ENCODE results near the gene HACD1.

HACD1 gene

GRCh38 chr10:17564911-17565310 is 52.3 kb downstream of the HACD1 start:
- no peaks in the 10 kb centered on the region for H3K79me2 ChIP-seq (ENCODE audit: insufficient read depth, low read length)
- no peak overlapping the region for H2AFZ ChIP-seq (ENCODE audit: low read length)
- H3K27me3 ChIP-seq (ENCODE audit: insufficient read depth, low read length, poor library complexity, severe bottlenecking), result no peaks in the 10 kb centered on the region
- no peak overlapping the region for H3K9ac ChIP-seq (ENCODE audit: low read depth, low read length, poor library complexity, severe bottlenecking)
- no peak for TF ChIP-seq CTCF (conservative IDR thresholded peaks at IDR 0.05; ENCODE audit: low read length)
- TF ChIP-seq EZH2phosphoT487 (IDR thresholded peaks at IDR 0.05; ENCODE audit: borderline replicate concordance), result no peak
- H3F3A ChIP-seq (ENCODE audit: low read depth), result no peaks in the 10 kb centered on the region
- no peaks in the 10 kb centered on the region for H3K4me1 ChIP-seq (ENCODE audit: insufficient read depth, low read length, poor library complexity, severe bottlenecking)
- H4K20me1 ChIP-seq (ENCODE audit: insufficient read depth, low read length, poor library complexity, severe bottlenecking), result no peaks in the 10 kb centered on the region
- H3K4me3 ChIP-seq (ENCODE audit: low read length, poor library complexity, severe bottlenecking), result no peak overlapping the region
- H3K4me2 ChIP-seq (ENCODE audit: low read depth, low read length, poor library complexity, severe bottlenecking), result no peak overlapping the region
- no peaks in the 10 kb centered on the region for H3K9me2 ChIP-seq (replicated peaks; ENCODE audit: low read depth, low read length)
- H3K36me3 ChIP-seq (ENCODE audit: insufficient read depth, low read length), result no peaks in the 10 kb centered on the region
- no peaks in the 10 kb centered on the region for H3K9me3 ChIP-seq (ENCODE audit: insufficient read depth, low read depth, low read length)

GRCh38 chr10:17563452-17563851 is 53.7 kb downstream of the HACD1 start:
- no peaks in the 10 kb centered on the region for H3K79me2 ChIP-seq (ENCODE audit: insufficient read depth, low read length)
- H3K4me3 ChIP-seq (ENCODE audit: low read length, poor library complexity, severe bottlenecking), result no peak overlapping the region
- no peaks in the 10 kb centered on the region for H3F3A ChIP-seq (ENCODE audit: low read depth)
- H2AFZ ChIP-seq (ENCODE audit: low read length), result no peak overlapping the region
- no peaks in the 10 kb centered on the region for H3K27me3 ChIP-seq (ENCODE audit: insufficient read depth, low read length, poor library complexity, severe bottlenecking)
- H3K4me1 ChIP-seq (ENCODE audit: insufficient read depth, low read length, poor library complexity, severe bottlenecking), result no peaks in the 10 kb centered on the region
- TF ChIP-seq EZH2phosphoT487 (IDR thresholded peaks at IDR 0.05; ENCODE audit: borderline replicate concordance), result no peak
- TF ChIP-seq CTCF (conservative IDR thresholded peaks at IDR 0.05; ENCODE audit: low read length), result no peak
- no peak overlapping the region for H3K9ac ChIP-seq (ENCODE audit: low read depth, low read length, poor library complexity, severe bottlenecking)
- no peaks in the 10 kb centered on the region for H3K9me2 ChIP-seq (replicated peaks; ENCODE audit: low read depth, low read length)
- no peaks in the 10 kb centered on the region for H3K36me3 ChIP-seq (ENCODE audit: insufficient read depth, low read length)
- no peak overlapping the region for H3K4me2 ChIP-seq (ENCODE audit: low read depth, low read length, poor library complexity, severe bottlenecking)
- no peaks in the 10 kb centered on the region for H3K9me3 ChIP-seq (ENCODE audit: insufficient read depth, low read depth, low read length)
- H4K20me1 ChIP-seq (ENCODE audit: insufficient read depth, low read length, poor library complexity, severe bottlenecking), result no peaks in the 10 kb centered on the region

- H3K36me3 ChIP-seq (ENCODE audit: insufficient read depth, low read length), result no peaks in the 10 kb centered on the region
- no peak overlapping the region for H3K4me3 ChIP-seq (ENCODE audit: low read length, poor library complexity, severe bottlenecking)
- H3K9ac ChIP-seq (ENCODE audit: low read depth, low read length, poor library complexity, severe bottlenecking), result no peak overlapping the region
- H3K9me2 ChIP-seq (replicated peaks; ENCODE audit: low read depth, low read length), result no peaks in the 10 kb centered on the region
- H3K4me1 ChIP-seq (ENCODE audit: insufficient read depth, low read length, poor library complexity, severe bottlenecking), result no peaks in the 10 kb centered on the region
- H3K4me2 ChIP-seq (ENCODE audit: low read depth, low read length, poor library complexity, severe bottlenecking), result no peak overlapping the region
- H3F3A ChIP-seq (ENCODE audit: low read depth), result no peaks in the 10 kb centered on the region
- no peaks in the 10 kb centered on the region for H4K20me1 ChIP-seq (ENCODE audit: insufficient read depth, low read length, poor library complexity, severe bottlenecking)
- no peaks in the 10 kb centered on the region for H3K27me3 ChIP-seq (ENCODE audit: insufficient read depth, low read length, poor library complexity, severe bottlenecking)
- H3K79me2 ChIP-seq (ENCODE audit: insufficient read depth, low read length), result no peaks in the 10 kb centered on the region
- no peak overlapping the region for H2AFZ ChIP-seq (ENCODE audit: low read length)
- TF ChIP-seq EZH2phosphoT487 (IDR thresholded peaks at IDR 0.05; ENCODE audit: borderline replicate concordance) (no peak), CTCF (conservative IDR thresholded peaks at IDR 0.05; ENCODE audit: low read length) (no peak)
- no peaks in the 10 kb centered on the region for H3K9me3 ChIP-seq (ENCODE audit: insufficient read depth, low read depth, low read length)
Observed at GRCh38 chr10:17562614-17563013, 54.6 kb downstream of the HACD1 start.

Measured in Loucy (cell line).